ENCODE data around the gene DNAH1. TPM values are rescaled to one million over a fixed set of nuclear protein-coding genes. Genes with fewer than 3 reads are reported as not detected.
A peak's percentile ranks its signal among the peaks of the same experiment; 100 is the strongest.

DNAH1 gene
- total and polyA plus RNA-seq, 2 experiments from 2014 or later = 4.0 to 4.2 TPM

GRCh38 chr3:52446042-52446441 is 129.9 kb downstream of the DNAH1 start:
- no peaks in the 10 kb centered on the region for H3K27me3 ChIP-seq
- no peak overlapping the region for H3K4me2 ChIP-seq
- 87% methylated on average over 4 of the region's 4 CpGs for WGBS (ENCODE audit: low lambda C conversion rate, missing lambda C conversion rate)
- H3K9me2 ChIP-seq (replicated peaks; ENCODE audit: insufficient read depth) = no peaks in the 10 kb centered on the region
- DNase-seq (ENCODE audit: low spot score) = no peak
- H3K79me2 ChIP-seq = no peaks in the 10 kb centered on the region
- H3K9me3 ChIP-seq (ENCODE audit: low read depth) = no peaks in the 10 kb centered on the region
- H3K36me3 ChIP-seq (replicated peaks; ENCODE audit: insufficient read depth, low read depth) = no peaks in the 10 kb centered on the region
- H4K20me1 ChIP-seq (ENCODE audit: insufficient read depth, poor library complexity, severe bottlenecking) = no peaks in the 10 kb centered on the region
- H2AFZ ChIP-seq = no peak overlapping the region
- no peak overlapping the region for H3K4me3 ChIP-seq
- no peaks in the 10 kb centered on the region for H3K4me1 ChIP-seq (ENCODE audit: insufficient read depth)
- no peak overlapping the region for H3K27ac ChIP-seq
- no peak for TF ChIP-seq EZH2 (IDR thresholded peaks at IDR 0.05; ENCODE audit: borderline replicate concordance)
- no peak for TF ChIP-seq EZH2phosphoT487 (IDR thresholded peaks at IDR 0.05; ENCODE audit: low read depth, severe bottlenecking, unreplicated experiment)
- no peak for TF ChIP-seq CTCF (IDR thresholded peaks at IDR 0.05; ENCODE audit: poor library complexity)

- Histone ChIP-seq H3K36me3 (replicated peaks; ENCODE audit: insufficient read depth, low read depth) (no peaks in the 10 kb centered on the region), H3K9me2 (replicated peaks; ENCODE audit: insufficient read depth) (no peaks in the 10 kb centered on the region), H3K4me2 (no peak overlapping the region), H4K20me1 (ENCODE audit: insufficient read depth, poor library complexity, severe bottlenecking) (no peaks in the 10 kb centered on the region), H3K4me3 (no peak overlapping the region), H3K79me2 (no peaks in the 10 kb centered on the region), H3K4me1 (ENCODE audit: insufficient read depth) (no peaks in the 10 kb centered on the region), H3K27me3 (no peaks in the 10 kb centered on the region), H3K27ac (no peak overlapping the region), H2AFZ (no peak overlapping the region), H3K9me3 (ENCODE audit: low read depth) (no peaks in the 10 kb centered on the region)
- DNase-seq (ENCODE audit: low spot score) = peak; percentile 76
- 44% methylated on average over 13 of the region's 13 CpGs for WGBS (ENCODE audit: low lambda C conversion rate, missing lambda C conversion rate)
- TF ChIP-seq EZH2 (IDR thresholded peaks at IDR 0.05; ENCODE audit: borderline replicate concordance) (no peak), CTCF (IDR thresholded peaks at IDR 0.05; ENCODE audit: poor library complexity) (peak; percentile 99)
These were observed 130.8 kb downstream of the DNAH1 start for GRCh38 chr3:52446631-52447511.

GRCh38 chr3:52447512-52448355 is 131.6 kb downstream of the DNAH1 start:
- Histone ChIP-seq H3K9me2 (replicated peaks; ENCODE audit: insufficient read depth) (no peaks in the 10 kb centered on the region), H3K9me3 (ENCODE audit: low read depth) (no peaks in the 10 kb centered on the region), H3K79me2 (no peaks in the 10 kb centered on the region), H3K4me1 (ENCODE audit: insufficient read depth) (peaks cover under 1% of the 10 kb centered on the region), H2AFZ (no peak overlapping the region), H3K4me2 (no peak overlapping the region), H3K27me3 (no peaks in the 10 kb centered on the region), H3K36me3 (replicated peaks; ENCODE audit: insufficient read depth, low read depth) (no peaks in the 10 kb centered on the region), H3K27ac (no peak overlapping the region), H4K20me1 (ENCODE audit: insufficient read depth, poor library complexity, severe bottlenecking) (no peaks in the 10 kb centered on the region), H3K4me3 (no peak overlapping the region)
- WGBS (ENCODE audit: low lambda C conversion rate, missing lambda C conversion rate) = 83% methylated on average over 10 of the region's 12 CpGs
- no peak for DNase-seq (ENCODE audit: low spot score)
- no peak for TF ChIP-seq CTCF (IDR thresholded peaks at IDR 0.05; ENCODE audit: poor library complexity)
- no peak for TF ChIP-seq EZH2phosphoT487 (IDR thresholded peaks at IDR 0.05; ENCODE audit: low read depth, severe bottlenecking, unreplicated experiment)
- no peak for TF ChIP-seq EZH2 (IDR thresholded peaks at IDR 0.05; ENCODE audit: borderline replicate concordance)

MicroRNAs encoded within 50 kb of the gene (microRNA counts, 767-probe panel; counts per million panel counts)
- 11,510 counts per million, percentile 91 among the panel's probes with 10 or more counts for microRNA hsa-let-7g-5p

Small RNA genes within 50 kb of the gene (microRNA-seq; reads per million reads assigned to microRNA genes)
- gene MIR135A1 (31.8 reads per million, percentile 46 among the genes with 10 or more reads in this experiment), gene MIRLET7G (37,871 reads per million, percentile 99 among the genes with 10 or more reads in this experiment)

Small RNA genes within 50 kb of the gene (small RNA-seq; reads per million reads assigned to genes)
- gene MIR135A1 (2.6 reads per million, percentile 89 among the genes with 10 or more reads in this experiment), gene MIRLET7G (324 reads per million, percentile 98 among the genes with 10 or more reads in this experiment)

Other genes with a start within 250 kb of the DNAH1 start
- gene POC1A, start 161.9 kb upstream of the DNAH1 start, total RNA-seq = 2.6 TPM in 2 replicates
- gene POC1A, start 161.9 kb upstream of the DNAH1 start, polyA plus RNA-seq = 3.7 and 5.7 TPM in 2 replicates
- gene ALAS1, start 118.2 kb upstream of the DNAH1 start, total RNA-seq = 81.8 and 85.3 TPM in 2 replicates
- 90.1 and 91.2 TPM in 2 replicates for gene ALAS1, start 118.2 kb upstream of the DNAH1 start, polyA plus RNA-seq
- gene TLR9, start 90.7 kb upstream of the DNAH1 start, total RNA-seq = not detected in 2 replicates
- not detected in 2 replicates for gene TLR9, start 90.7 kb upstream of the DNAH1 start, polyA plus RNA-seq
- 52.5 and 59.1 TPM in 2 replicates for gene TWF2, start 77.2 kb upstream of the DNAH1 start, total RNA-seq
- 45.7 and 47.4 TPM in 2 replicates for gene TWF2, start 77.2 kb upstream of the DNAH1 start, polyA plus RNA-seq
- gene PPM1M, start 70.6 kb upstream of the DNAH1 start, total RNA-seq = 6.2 and 8.0 TPM in 2 replicates
- gene PPM1M, start 70.6 kb upstream of the DNAH1 start, polyA plus RNA-seq = 8.4 and 10.7 TPM in 2 replicates
- 50.9 and 52.1 TPM in 2 replicates for gene WDR82, start 37.7 kb upstream of the DNAH1 start, total RNA-seq
- gene WDR82, start 37.7 kb upstream of the DNAH1 start, polyA plus RNA-seq = 20.2 and 24.8 TPM in 2 replicates
- gene GLYCTK, start 28.5 kb upstream of the DNAH1 start, total RNA-seq = 112 and 116 TPM in 2 replicates
- gene GLYCTK, start 28.5 kb upstream of the DNAH1 start, polyA plus RNA-seq = 95.5 and 110 TPM in 2 replicates
- gene BAP1, start 93.7 kb downstream of the DNAH1 start, total RNA-seq = 54.1 and 68.5 TPM in 2 replicates
- gene BAP1, start 93.7 kb downstream of the DNAH1 start, polyA plus RNA-seq = 57.4 and 59.2 TPM in 2 replicates
- 7.1 and 7.2 TPM in 2 replicates for gene PHF7, start 94.3 kb downstream of the DNAH1 start, total RNA-seq
- gene PHF7, start 94.3 kb downstream of the DNAH1 start, polyA plus RNA-seq = 3.9 and 7.1 TPM in 2 replicates
- gene SEMA3G, start 128.8 kb downstream of the DNAH1 start, total RNA-seq = 1.5 and 3.8 TPM in 2 replicates
- gene SEMA3G, start 128.8 kb downstream of the DNAH1 start, polyA plus RNA-seq = 0.48 and 1.5 TPM in 2 replicates
- 15.0 and 16.1 TPM in 2 replicates for gene TNNC1, start 137.7 kb downstream of the DNAH1 start, total RNA-seq
- 9.7 and 19.8 TPM in 2 replicates for gene TNNC1, start 137.7 kb downstream of the DNAH1 start, polyA plus RNA-seq
- gene NISCH, start 139.3 kb downstream of the DNAH1 start, total RNA-seq = 52.1 and 74.5 TPM in 2 replicates
- gene NISCH, start 139.3 kb downstream of the DNAH1 start, polyA plus RNA-seq = 58.9 and 66.3 TPM in 2 replicates
- gene STAB1, start 179.0 kb downstream of the DNAH1 start, total RNA-seq = 4.0 and 4.6 TPM in 2 replicates
- gene STAB1, start 179.0 kb downstream of the DNAH1 start, polyA plus RNA-seq = 3.0 and 4.0 TPM in 2 replicates
- gene NT5DC2, start 217.5 kb downstream of the DNAH1 start, total RNA-seq = 167 and 172 TPM in 2 replicates
- gene NT5DC2, start 217.5 kb downstream of the DNAH1 start, polyA plus RNA-seq = 166 and 177 TPM in 2 replicates
- 0.12 and 0.83 TPM in 2 replicates for gene UQCC5, start 220.3 kb downstream of the DNAH1 start, total RNA-seq
- 51.7 and 59.4 TPM in 2 replicates for gene UQCC5, start 220.3 kb downstream of the DNAH1 start, polyA plus RNA-seq

Data from hepatocyte (in vitro differentiated cells).